Measurements from ENCODE around the gene ADAMTSL1.
A peak's percentile ranks its signal among the peaks of the same experiment; 100 is the strongest.

Gene ADAMTSL1

GRCh38 chr9:18893046-18893445 is 419.1 kb downstream of the ADAMTSL1 start:
- no peak for TF ChIP-seq Cebpa-rat (IDR thresholded peaks at IDR 0.05)
- H3K4me2 ChIP-seq, result no peak overlapping the region
- H3K27me3 ChIP-seq, result no peaks in the 10 kb centered on the region
- peaks cover 21% of the 10 kb centered on the region for H3K9me3 ChIP-seq
- no peaks in the 10 kb centered on the region for H4K20me1 ChIP-seq
- H3K9ac ChIP-seq, result no peak overlapping the region
- peaks cover 8% of the 10 kb centered on the region; the same call in 1 of the 2 replicates for H3K4me1 ChIP-seq
- no peak overlapping the region for H3K4me3 ChIP-seq
- no peak overlapping the region for H3K27ac ChIP-seq
- no peaks in the 10 kb centered on the region for H3K36me3 ChIP-seq

- Histone ChIP-seq H3K9me3 (peaks cover 21% of the 10 kb centered on the region), H3K4me2 (no peak overlapping the region), H3K9ac (no peak overlapping the region), H3K4me1 (peaks cover 8% of the 10 kb centered on the region; the same call in 1 of the 2 replicates), H3K27ac (no peak overlapping the region), H3K36me3 (no peaks in the 10 kb centered on the region), H4K20me1 (no peaks in the 10 kb centered on the region), H3K4me3 (no peak overlapping the region), H3K27me3 (no peaks in the 10 kb centered on the region)
- TF ChIP-seq Cebpa-rat (IDR thresholded peaks at IDR 0.05), result no peak
Observed at GRCh38 chr9:18893491-18893890, 419.5 kb downstream of the ADAMTSL1 start.

GRCh38 chr9:18896004-18896403 is 422.1 kb downstream of the ADAMTSL1 start:
- H3K27ac ChIP-seq, result no peak overlapping the region
- H3K27me3 ChIP-seq, result no peaks in the 10 kb centered on the region
- H3K36me3 ChIP-seq, result no peaks in the 10 kb centered on the region
- H3K4me2 ChIP-seq, result no peak overlapping the region
- TF ChIP-seq Cebpa-rat (IDR thresholded peaks at IDR 0.05), result no peak
- no peak overlapping the region for H3K9ac ChIP-seq
- no peaks in the 10 kb centered on the region for H4K20me1 ChIP-seq
- H3K9me3 ChIP-seq, result peaks cover 21% of the 10 kb centered on the region
- H3K4me3 ChIP-seq, result no peak overlapping the region
- peaks cover 8% of the 10 kb centered on the region; the same call in 1 of the 2 replicates for H3K4me1 ChIP-seq

GRCh38 chr9:18896531-18897179 is 422.7 kb downstream of the ADAMTSL1 start:
- Histone ChIP-seq H3K36me3 (no peaks in the 10 kb centered on the region), H3K4me2 (peak overlapping the region; percentile 29; the same call in 1 of the 2 replicates), H3K4me3 (no peak overlapping the region), H3K27me3 (no peaks in the 10 kb centered on the region), H4K20me1 (no peaks in the 10 kb centered on the region), H3K4me1 (peaks cover 8% of the 10 kb centered on the region; the same call in 1 of the 2 replicates), H3K9me3 (peaks cover 21% of the 10 kb centered on the region), H3K9ac (no peak overlapping the region), H3K27ac (no peak overlapping the region)
- peak; percentile 82; the same call in 1 of the 2 replicates for TF ChIP-seq Cebpa-rat (IDR thresholded peaks at IDR 0.05)

GRCh38 chr9:18903450-18903849 is 429.5 kb downstream of the ADAMTSL1 start:
- H3K9ac ChIP-seq, result no peak overlapping the region
- no peak for TF ChIP-seq Cebpa-rat (IDR thresholded peaks at IDR 0.05)
- H3K9me3 ChIP-seq, result peaks cover 9% of the 10 kb centered on the region; the same call in 1 of the 2 replicates
- H3K4me3 ChIP-seq, result no peak overlapping the region
- H3K4me2 ChIP-seq, result no peak overlapping the region
- no peaks in the 10 kb centered on the region for H3K36me3 ChIP-seq
- H4K20me1 ChIP-seq, result no peaks in the 10 kb centered on the region
- no peak overlapping the region for H3K27ac ChIP-seq
- peaks cover 30% of the 10 kb centered on the region for H3K4me1 ChIP-seq
- no peaks in the 10 kb centered on the region for H3K27me3 ChIP-seq

GRCh38 chr9:18905028-18905882 is 431.3 kb downstream of the ADAMTSL1 start:
- Histone ChIP-seq H3K27ac (no peak overlapping the region), H3K4me1 (peaks cover 48% of the 10 kb centered on the region), H3K4me2 (no peak overlapping the region; the same call in 1 of the 2 replicates), H3K9ac (no peak overlapping the region), H3K27me3 (no peaks in the 10 kb centered on the region), H3K4me3 (no peak overlapping the region), H4K20me1 (no peaks in the 10 kb centered on the region), H3K9me3 (peaks cover 9% of the 10 kb centered on the region; the same call in 1 of the 2 replicates), H3K36me3 (no peaks in the 10 kb centered on the region)
- TF ChIP-seq Cebpa-rat (IDR thresholded peaks at IDR 0.05), result no peak

- Histone ChIP-seq H3K27me3 (no peaks in the 10 kb centered on the region), H4K20me1 (no peaks in the 10 kb centered on the region), H3K4me2 (peak overlapping the region; percentile 68), H3K4me1 (peaks cover 56% of the 10 kb centered on the region), H3K36me3 (no peaks in the 10 kb centered on the region), H3K9ac (no peak overlapping the region), H3K4me3 (no peak overlapping the region), H3K9me3 (peaks cover 9% of the 10 kb centered on the region; the same call in 1 of the 2 replicates), H3K27ac (no peak overlapping the region)
- no peak for TF ChIP-seq Cebpa-rat (IDR thresholded peaks at IDR 0.05)
Observed at GRCh38 chr9:18905883-18906629, 432.1 kb downstream of the ADAMTSL1 start.

GRCh38 chr9:18906656-18907395 is 432.9 kb downstream of the ADAMTSL1 start:
- peaks cover 63% of the 10 kb centered on the region for H3K4me1 ChIP-seq
- H3K27me3 ChIP-seq, result no peaks in the 10 kb centered on the region
- no peaks in the 10 kb centered on the region for H3K36me3 ChIP-seq
- peak overlapping the region; percentile 68 for H3K4me2 ChIP-seq
- H3K4me3 ChIP-seq, result no peak overlapping the region
- no peak overlapping the region for H3K9ac ChIP-seq
- peaks cover 9% of the 10 kb centered on the region; the same call in 1 of the 2 replicates for H3K9me3 ChIP-seq
- no peak for TF ChIP-seq Cebpa-rat (IDR thresholded peaks at IDR 0.05)
- no peaks in the 10 kb centered on the region for H4K20me1 ChIP-seq
- no peak overlapping the region for H3K27ac ChIP-seq

Data from BLaER1 (cell line).